ENCODE results near the gene SHQ1. TPM values are rescaled to one million over a fixed set of nuclear protein-coding genes. Genes with fewer than 3 reads are reported as not detected.

SHQ1 gene
- total RNA-seq, 2 donors from 2014 or later, result 16.5 to 19.5 TPM

GRCh38 chr3:72768006-72768441, 80.2 kb downstream of the SHQ1 start:
- DNase-seq (ENCODE audit: low spot score), result no peak
- no peak for TF ChIP-seq CTCF (IDR thresholded peaks at IDR 0.05)
- Histone ChIP-seq H3K9me3 (no peaks in the 10 kb centered on the region), H3K27me3 (no peaks in the 10 kb centered on the region), H3K4me1 (peaks cover 0 to 14% of the 10 kb centered on the region in 2 donors), H3K4me3 (no peak overlapping the region), H3K27ac (no peak overlapping the region), H3K36me3 (no peaks in the 10 kb centered on the region)

- H3K4me1 ChIP-seq, result peaks cover 0 to 14% of the 10 kb centered on the region in 2 donors
- H3K27me3 ChIP-seq, result no peaks in the 10 kb centered on the region
- no peak for DNase-seq (ENCODE audit: low spot score)
- H3K36me3 ChIP-seq, result no peaks in the 10 kb centered on the region
- no peaks in the 10 kb centered on the region for H3K9me3 ChIP-seq
- TF ChIP-seq CTCF (IDR thresholded peaks at IDR 0.05), result no peak
- H3K27ac ChIP-seq, result no peak overlapping the region
- no peak overlapping the region for H3K4me3 ChIP-seq
These were observed 81.4 kb downstream of the SHQ1 start for GRCh38 chr3:72766866-72767265.

- no peak overlapping the region for H3K4me3 ChIP-seq
- no peak for DNase-seq (ENCODE audit: low spot score)
- H3K27ac ChIP-seq, result no peak overlapping the region
- H3K36me3 ChIP-seq, result no peaks in the 10 kb centered on the region
- TF ChIP-seq CTCF (IDR thresholded peaks at IDR 0.05), result no peak
- H3K27me3 ChIP-seq, result no peaks in the 10 kb centered on the region
- no peaks in the 10 kb centered on the region for H3K9me3 ChIP-seq
- peaks cover 0 to 12% of the 10 kb centered on the region in 2 donors for H3K4me1 ChIP-seq
These were observed 84.3 kb downstream of the SHQ1 start for GRCh38 chr3:72763751-72764440.

GRCh38 chr3:72761410-72761809, 86.8 kb downstream of the SHQ1 start:
- Histone ChIP-seq H3K9me3 (no peaks in the 10 kb centered on the region), H3K27ac (no peak overlapping the region), H3K27me3 (no peaks in the 10 kb centered on the region), H3K4me3 (no peak overlapping the region), H3K4me1 (no peaks in the 10 kb centered on the region), H3K36me3 (no peaks in the 10 kb centered on the region)
- TF ChIP-seq CTCF (IDR thresholded peaks at IDR 0.05), result no peak
- no peak for DNase-seq (ENCODE audit: low spot score)

DNA sequence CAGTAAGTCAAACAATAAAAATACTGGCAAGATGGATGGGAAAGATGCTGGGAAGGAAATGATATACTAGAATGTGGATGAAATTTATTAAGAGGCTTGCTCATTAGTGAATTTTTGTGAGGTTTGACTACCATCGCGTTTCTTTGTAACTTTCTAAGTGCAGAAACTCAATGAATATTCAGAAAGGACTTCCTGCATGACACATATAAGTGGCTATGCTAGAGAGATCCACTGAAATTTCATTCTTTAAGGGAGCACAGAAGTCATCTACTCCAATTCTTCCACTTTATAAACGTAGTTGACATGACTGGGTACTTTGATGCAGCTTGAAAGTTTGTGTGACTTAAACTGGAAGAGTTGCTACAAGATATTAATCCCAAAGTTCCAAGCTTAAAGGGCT, 88.0 kb downstream of the SHQ1 start:
- no peak overlapping the region for H3K27ac ChIP-seq
- no peaks in the 10 kb centered on the region for H3K4me1 ChIP-seq
- no peaks in the 10 kb centered on the region for H3K36me3 ChIP-seq
- TF ChIP-seq CTCF (IDR thresholded peaks at IDR 0.05), result no peak
- no peak overlapping the region for H3K4me3 ChIP-seq
- DNase-seq (ENCODE audit: low spot score), result no peak
- H3K9me3 ChIP-seq, result no peaks in the 10 kb centered on the region
- no peaks in the 10 kb centered on the region for H3K27me3 ChIP-seq

- no peak for TF ChIP-seq CTCF (IDR thresholded peaks at IDR 0.05)
- Histone ChIP-seq H3K36me3 (no peaks in the 10 kb centered on the region), H3K27me3 (no peaks in the 10 kb centered on the region), H3K27ac (no peak overlapping the region), H3K4me3 (no peak overlapping the region), H3K4me1 (no peaks in the 10 kb centered on the region), H3K9me3 (no peaks in the 10 kb centered on the region)
- DNase-seq (ENCODE audit: low spot score), result no peak
These were observed 91.3 kb downstream of the SHQ1 start for GRCh38 chr3:72756900-72757299.

Data from right atrium auricular region (tissue), 2 donors.